Transverse colon (tissue), 4 donors: ENCODE measurements around the gene SPEG. TPM values are rescaled to one million over a fixed set of nuclear protein-coding genes. Genes with fewer than 3 reads are reported as not detected.

Experiments used
- DNase-seq: peaks from one replicate; pipeline ENCODE4 v3.0.0-alpha.2; 2019
- H3K27ac ChIP-seq, 4 donors: fragments of 200-600 bp; sonication (generic); 2 replicates each; pipeline ENCODE4 v1.5.1; 2016 to 2018; ENCODE audit warnings: inconsistent platforms in 4 of 4
- H3K27me3 ChIP-seq: fragments of 200-600 bp; sonication (generic); 2 replicates; pipeline ENCODE4 v1.5.1; 2017; ENCODE audit warnings: inconsistent platforms
- H3K36me3 ChIP-seq, 4 donors: fragments of 200-600 bp; sonication (generic); 2 replicates each; pipeline ENCODE4 v1.5.1; 2017 to 2019; ENCODE audit warnings: inconsistent platforms in 4 of 4
- H3K4me1 ChIP-seq, 4 donors: fragments of 200-600 bp; sonication (generic); 2 replicates each; pipeline ENCODE4 v1.5.1; 2017 to 2020; ENCODE audit warnings: inconsistent platforms in 4 of 4
- H3K4me3 ChIP-seq, 4 donors: fragments of 200-600 bp; sonication (generic); 1 replicate in 1 of 4; 2 replicates in 3 of 4; pipeline versions ENCODE4 v1.5.1 to v1.6.1; 2017 to 2019; ENCODE audit warnings: inconsistent platforms in 4 of 4
- H3K9me3 ChIP-seq, 2 donors: fragments of 200-600 bp; sonication (generic); 2 replicates each; pipeline ENCODE4 v1.5.1; 2017 to 2019; ENCODE audit warnings: inconsistent platforms in 2 of 2
- CTCF ChIP-seq, 5 experiments: fragments of 200-600 bp in 3 of 5; fragments of 450-650 bp in 2 of 5; sonication (generic) in 3 of 5; IDR thresholded peaks; 1 replicate in 2 of 5; 2 replicates in 3 of 5; pipeline ENCODE4 v1.5.1; 2016 to 2017; ENCODE audit warnings: antibody characterized with exemption in 5 of 5, inconsistent platforms in 3 of 5, mild to moderate bottlenecking in 2 of 5, moderate library complexity in 1 of 5
- EP300 ChIP-seq: sonication (generic); formaldehyde crosslinking; IDR thresholded peaks from one replicate; pipeline ENCODE4 v1.6.1; 2017; ENCODE audit warnings: antibody characterized with exemption, low read depth
- POLR2A ChIP-seq: fragments of 450-650 bp; IDR thresholded peaks from one replicate; pipeline ENCODE4 v1.6.1; 2016; ENCODE audit warnings: antibody characterized with exemption, mild to moderate bottlenecking, moderate library complexity
- POLR2AphosphoS5 ChIP-seq, 3 donors: sonication (generic); formaldehyde crosslinking; IDR thresholded peaks; one replicate each; pipeline ENCODE4 v1.6.1; 2016; ENCODE audit warnings: antibody characterized with exemption in 3 of 3
- WGBS, 2 donors: methylation state at CpG; one replicate each; pipeline ENCODE4 v1.1.5; 2018; ENCODE audit warnings: low coverage in 1 of 2; 5-methylcytosine and 5-hydroxymethylcytosine counted together
- in situ Hi-C, 4 donors: fragments of 200-750 bp; cut with MboI; loops; one replicate each; pipeline versions ENCODE4 v1.15.0 to v1.15.1; 2017; ENCODE audit warnings: low sequenced_read_pairs in 3 of 4, low pct_ligation_motif_present in 1 of 4, low pct_unique_long_range_greater_than_20kb in 1 of 4
- intact Hi-C: fragments of 100-400 bp; cut with DNase I; formaldehyde crosslinking; loops from one replicate; pipeline ENCODE4 v1.15.1; 2023; ENCODE audit warnings: low total_unique reads
- total RNA-seq, 4 donors: library from RNA; depleted of rRNA; stranded (reverse); fragments of >200 nt; gene quantifications; one replicate each; pipeline ENCODE4 v1.1.0, GENCODE V29; 2016

The SPEG gene
- total RNA-seq, 4 donors from 2014 or later: 26.5 to 95.8 (median 48.5) TPM

GRCh38 chr2:219477815-219478214, 43.2 kb downstream of the SPEG start:
- intact Hi-C loops: loop anchor here (5.0 kb wide), 1 partner anchor 54 kb away; no protein-coding TSS in a partner anchor

GRCh38 chr2:219478916-219479315, 44.3 kb downstream of the SPEG start:
- Histone ChIP-seq H3K4me3 (no peak overlapping the region), H3K27me3 (peaks cover 24% of the 10 kb centered on the region), H3K4me1 (peaks cover 0 to 16% (median 11%) of the 10 kb centered on the region in 4 donors), H3K9me3 (no peaks in the 10 kb centered on the region), H3K27ac (no peak overlapping the region), H3K36me3 (no peaks in the 10 kb centered on the region)
- in situ Hi-C loops: loop anchor here in 3 of 4 donors (10.0 kb wide), 1 partner anchor 46 kb away; no protein-coding TSS in a partner anchor
- no peak for DNase-seq
- intact Hi-C loops: loop anchor here (5.0 kb wide), 1 partner anchor 53 kb away; no protein-coding TSS in a partner anchor
- TF ChIP-seq POLR2A: no peak
- TF ChIP-seq EP300: no peak
- WGBS, 2 donors: 71% methylated on average over 8 of the region's 8 CpGs; no CpG with 5 or more reads in 1 of the 2 donors

More at GRCh38 chr2:219477815-219478214, 43.2 kb downstream of the SPEG start:
- in situ Hi-C loops: loop anchor here in 3 of 4 donors (10.0 kb wide), 1 partner anchor 47 kb away; no protein-coding TSS in a partner anchor
- peaks cover 0 to 8% (median 4%) of the 10 kb centered on the region in 4 donors for H3K4me1 ChIP-seq
- peak overlapping the region in 3 of 4 donors; percentile 10 to 68 (median 36) for H3K27ac ChIP-seq
- H3K36me3 ChIP-seq: no peaks in the 10 kb centered on the region
- no peak overlapping the region for H3K4me3 ChIP-seq
- 91% methylated on average over 15 of the region's 15 CpGs; no CpG with 5 or more reads in 1 of the 2 donors for WGBS, 2 donors
- no peaks in the 10 kb centered on the region for H3K9me3 ChIP-seq
- DNase-seq: no peak
- TF ChIP-seq EP300: no peak
- peaks cover 13% of the 10 kb centered on the region for H3K27me3 ChIP-seq

GRCh38 chr2:219480004-219480403, 45.4 kb downstream of the SPEG start:
- 93% methylated on average over 5 of the region's 8 CpGs; no CpG with 5 or more reads in 1 of the 2 donors for WGBS, 2 donors
- Histone ChIP-seq H3K27ac (no peak overlapping the region), H3K36me3 (no peaks in the 10 kb centered on the region), H3K9me3 (no peaks in the 10 kb centered on the region), H3K4me1 (peaks cover 0 to 27% (median 22%) of the 10 kb centered on the region in 4 donors), H3K4me3 (no peak overlapping the region), H3K27me3 (peaks cover 35% of the 10 kb centered on the region)
- no peak for DNase-seq
- in situ Hi-C loops: no loop called here
- TF ChIP-seq POLR2AphosphoS5 (IDR thresholded peaks at IDR 0.05): no peak
- no peak for TF ChIP-seq CTCF (IDR thresholded peaks at IDR 0.05)
- TF ChIP-seq POLR2A: no peak
- TF ChIP-seq EP300: no peak
- intact Hi-C loops: no loop called here

DNA sequence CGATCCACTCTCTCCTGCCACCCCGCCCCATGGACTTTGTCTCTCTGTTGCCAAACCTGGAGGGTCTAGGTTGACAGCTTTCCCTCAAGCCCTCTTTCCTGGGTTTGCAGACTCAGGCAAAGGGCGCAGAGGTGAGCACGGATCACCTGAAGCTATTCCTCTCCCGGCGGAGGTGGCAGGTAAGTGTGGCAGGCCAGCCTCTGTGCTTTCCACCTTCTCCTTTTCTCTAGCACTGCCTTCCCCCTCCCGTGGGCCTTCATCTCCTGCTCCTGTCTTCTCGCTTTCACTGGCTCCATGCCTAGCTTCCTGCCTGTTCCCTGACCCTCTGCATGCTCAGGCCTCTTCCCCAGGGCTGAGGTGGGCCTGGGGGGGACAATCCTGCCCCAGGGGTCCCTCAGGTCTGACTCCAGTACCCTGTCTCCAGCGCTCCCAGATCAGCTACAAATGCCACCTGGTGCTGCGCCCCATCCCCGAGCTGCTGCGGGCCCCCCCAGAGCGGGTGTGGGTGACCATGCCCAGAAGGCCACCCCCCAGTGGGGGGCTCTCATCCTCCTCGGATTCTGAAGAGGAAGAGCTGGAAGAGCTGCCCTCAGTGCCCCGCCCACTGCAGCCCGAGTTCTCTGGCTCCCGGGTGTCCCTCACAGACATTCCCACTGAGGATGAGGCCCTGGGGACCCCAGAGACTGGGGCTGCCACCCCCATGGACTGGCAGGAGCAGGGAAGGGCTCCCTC, 48.2 kb downstream of the SPEG start:
- in situ Hi-C loops: no loop called here
- Histone ChIP-seq H3K9me3 (no peaks in the 10 kb centered on the region), H3K27ac (peak overlapping the region; percentile 18 to 44 (median 33)), H3K4me1 (peaks cover 0 to 19% (median 18%) of the 10 kb centered on the region in 4 donors), H3K4me3 (no peak overlapping the region), H3K27me3 (peaks cover 55% of the 10 kb centered on the region), H3K36me3 (no peaks in the 10 kb centered on the region)
- DNase-seq: no peak
- 70 to 82% methylated on average over 3 to 12 of the region's 17 CpGs for WGBS, 2 donors
- no peak for TF ChIP-seq EP300
- no peak for TF ChIP-seq CTCF (IDR thresholded peaks at IDR 0.05)
- intact Hi-C loops: no loop called here
